Testis (tissue), 2 donors: ENCODE measurements around the gene MBNL2.

Source experiments
- POLR2A ChIP-seq: fragments of 450-650 bp; IDR thresholded peaks from one replicate; pipeline ENCODE4 v1.6.1; 2017; ENCODE audit warnings: antibody characterized with exemption, mild to moderate bottlenecking, moderate library complexity
- TF ChIP-seq, protein P1 (sequence below), 3 experiments: fragments of 450-650 bp in 2 of 3; fragments of 200-600 bp in 1 of 3; sonication (generic) in 1 of 3; IDR thresholded peaks; one replicate each; pipeline ENCODE4 v1.5.1; 2016 to 2019; ENCODE audit warnings: antibody characterized with exemption in 3 of 3, mild to moderate bottlenecking in 2 of 3, moderate library complexity in 1 of 3

DNA sequence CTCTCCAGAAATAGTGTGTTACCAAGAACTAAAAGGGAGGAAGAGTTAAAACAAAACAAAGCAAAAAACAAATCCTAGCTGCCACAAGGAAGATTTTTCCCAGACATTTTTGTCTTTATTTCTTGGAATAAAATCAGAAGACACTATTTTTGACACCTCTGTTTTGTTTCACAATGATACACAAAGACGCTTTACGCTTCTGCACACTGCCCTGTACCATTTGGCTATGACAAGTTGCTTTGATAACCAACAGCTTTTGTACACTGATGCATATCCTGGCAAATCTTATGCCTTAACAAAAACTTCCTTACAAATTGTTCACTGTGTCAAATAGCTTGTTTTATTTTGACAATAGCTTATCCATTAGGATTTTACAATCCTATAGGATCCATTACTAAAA is 108.3 kb downstream of the MBNL2 start:
- TF ChIP-seq, protein P1, sequence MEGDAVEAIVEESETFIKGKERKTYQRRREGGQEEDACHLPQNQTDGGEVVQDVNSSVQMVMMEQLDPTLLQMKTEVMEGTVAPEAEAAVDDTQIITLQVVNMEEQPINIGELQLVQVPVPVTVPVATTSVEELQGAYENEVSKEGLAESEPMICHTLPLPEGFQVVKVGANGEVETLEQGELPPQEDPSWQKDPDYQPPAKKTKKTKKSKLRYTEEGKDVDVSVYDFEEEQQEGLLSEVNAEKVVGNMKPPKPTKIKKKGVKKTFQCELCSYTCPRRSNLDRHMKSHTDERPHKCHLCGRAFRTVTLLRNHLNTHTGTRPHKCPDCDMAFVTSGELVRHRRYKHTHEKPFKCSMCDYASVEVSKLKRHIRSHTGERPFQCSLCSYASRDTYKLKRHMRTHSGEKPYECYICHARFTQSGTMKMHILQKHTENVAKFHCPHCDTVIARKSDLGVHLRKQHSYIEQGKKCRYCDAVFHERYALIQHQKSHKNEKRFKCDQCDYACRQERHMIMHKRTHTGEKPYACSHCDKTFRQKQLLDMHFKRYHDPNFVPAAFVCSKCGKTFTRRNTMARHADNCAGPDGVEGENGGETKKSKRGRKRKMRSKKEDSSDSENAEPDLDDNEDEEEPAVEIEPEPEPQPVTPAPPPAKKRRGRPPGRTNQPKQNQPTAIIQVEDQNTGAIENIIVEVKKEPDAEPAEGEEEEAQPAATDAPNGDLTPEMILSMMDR (IDR thresholded peaks at IDR 0.05): no peak
- no peak for TF ChIP-seq POLR2A
